GM10266 (cell line): ENCODE measurements around the gene NDUFB4.

Experiments used
- DNase-seq: peaks from one replicate; pipeline ENCODE4 v3.0.0; 2012; ENCODE audit errors: extremely low spot score
- CTCF ChIP-seq: IDR thresholded peaks from 2 replicates; pipeline ENCODE4 v1.5.1; 2012; ENCODE audit warnings: mild to moderate bottlenecking, low read depth; ENCODE audit not compliant: control insufficient read depth, insufficient read depth; ENCODE audit errors: missing control alignments

NDUFB4 gene

GRCh38 chr3:120558771-120559241 lies 37.3 kb upstream of the NDUFB4 start:
- DNase-seq = peak; percentile 69
- TF ChIP-seq CTCF = peak; percentile 98

- no peak for TF ChIP-seq CTCF
- DNase-seq = no peak
Observed at GRCh38 chr3:120559242-120560061, 36.7 kb upstream of the NDUFB4 start.

DNA sequence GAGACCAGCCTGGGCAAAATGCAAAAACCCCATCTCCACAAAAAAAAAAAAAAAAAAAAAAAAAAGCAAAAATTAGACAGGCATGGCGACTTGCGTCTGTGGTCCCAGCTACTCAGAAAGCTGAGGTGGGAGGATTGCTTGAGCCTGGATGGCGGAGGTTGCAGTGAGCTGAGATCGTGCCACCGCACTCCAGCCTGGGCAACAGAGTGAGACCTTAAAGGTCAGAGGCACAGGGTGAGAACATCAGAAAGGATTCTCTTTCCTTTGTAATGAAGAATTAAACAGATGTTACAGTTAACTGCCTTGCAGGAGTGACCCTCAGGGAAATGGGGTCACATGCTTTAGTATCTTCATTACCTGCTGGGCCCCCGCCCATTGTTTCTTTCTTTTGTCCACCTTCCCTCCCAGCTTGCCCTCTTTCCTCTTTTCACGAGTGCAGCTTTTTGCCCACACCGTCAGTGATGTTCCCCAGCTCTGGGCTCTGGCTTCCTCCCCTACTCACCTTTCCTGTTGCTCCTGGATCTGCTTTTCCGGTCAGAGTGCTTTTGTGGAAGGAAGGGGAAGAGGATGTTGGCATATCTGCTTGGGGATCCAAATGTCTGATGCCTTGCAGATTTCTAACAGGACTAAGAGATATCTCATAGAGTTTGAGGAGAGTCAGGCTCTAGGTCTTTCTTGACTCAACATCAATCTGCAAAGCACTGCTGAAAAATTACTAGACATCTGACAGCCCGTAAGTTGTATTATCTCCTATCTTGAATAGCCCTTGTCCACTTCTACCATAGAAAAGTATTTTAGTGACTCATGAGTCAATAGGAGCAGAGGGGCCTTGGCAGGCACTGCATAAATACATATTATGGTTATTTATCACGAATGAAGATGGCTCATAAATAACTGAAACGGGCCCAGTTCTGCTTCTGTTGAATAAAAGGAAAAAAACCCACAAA lies 35.6 kb upstream of the NDUFB4 start:
- DNase-seq = no peak
- no peak for TF ChIP-seq CTCF

DNA sequence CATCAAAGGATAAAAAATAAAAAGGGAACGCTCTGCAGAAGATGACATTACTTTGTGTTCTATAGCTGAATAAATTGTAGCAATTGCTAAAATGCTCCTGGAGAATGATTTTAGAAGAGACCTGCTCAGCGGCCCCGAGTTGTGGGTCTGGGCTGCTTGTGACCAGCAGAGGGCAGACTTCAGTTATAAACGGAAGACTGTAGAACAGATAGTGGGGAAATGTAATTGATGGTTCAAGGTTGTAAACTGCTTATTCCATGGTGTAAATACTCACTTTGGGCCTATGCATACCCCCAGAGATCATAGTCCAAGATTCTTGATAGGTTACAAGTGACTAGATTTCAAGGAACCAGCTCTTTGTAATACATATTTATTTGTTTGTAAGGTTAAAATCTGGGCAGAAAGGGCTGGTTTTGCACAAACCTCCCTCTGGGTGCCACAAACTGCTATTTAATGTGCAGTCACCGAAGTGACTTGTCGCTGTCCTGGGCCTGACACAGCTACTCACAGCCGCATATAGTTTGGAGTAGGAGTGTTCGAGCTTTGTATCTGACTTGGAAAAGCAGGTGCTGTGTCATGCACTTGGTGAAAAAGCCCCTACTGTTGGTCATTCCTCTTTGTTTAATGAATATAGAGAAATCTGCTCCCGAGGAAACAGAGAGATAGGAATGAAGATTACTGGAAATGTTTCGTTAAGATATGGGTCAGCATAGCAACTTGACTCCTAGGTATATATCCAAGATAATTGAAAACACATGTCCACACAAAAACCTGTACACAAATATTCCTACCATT lies 34.7 kb upstream of the NDUFB4 start:
- TF ChIP-seq CTCF = peak; percentile 88
- peak; percentile 27 for DNase-seq

- DNase-seq = no peak
- TF ChIP-seq CTCF = no peak
Observed at GRCh38 chr3:120563356-120564022, 32.6 kb upstream of the NDUFB4 start.

- no peak for DNase-seq
- no peak for TF ChIP-seq CTCF
Observed at GRCh38 chr3:120566243-120566975, 29.7 kb upstream of the NDUFB4 start.
